GM21360 (cell line): Measurements from ENCODE around the gene CREB5.

Source experiments
- ATAC-seq: cut with Tn5 transposase; IDR thresholded peaks from one replicate; pipeline ENCODE4 v1.9.1; 2021; ENCODE audit warnings: mild to moderate bottlenecking, moderate library complexity; ENCODE audit not compliant: unreplicated experiment

CREB5 gene

GRCh38 chr7:28729281-28729680, 317.0 kb downstream of the CREB5 start:
- ATAC-seq: no peak

- no peak for ATAC-seq
Measured at GRCh38 chr7:28729727-28730126, 317.4 kb downstream of the CREB5 start.

GRCh38 chr7:28731092-28731658, 318.9 kb downstream of the CREB5 start:
- no peak for ATAC-seq

- ATAC-seq: no peak
Measured at GRCh38 chr7:28732071-28732869, 320.0 kb downstream of the CREB5 start.

GRCh38 chr7:28733035-28733434, 320.7 kb downstream of the CREB5 start:
- ATAC-seq: no peak

GRCh38 chr7:28738412-28738811, 326.1 kb downstream of the CREB5 start:
- no peak for ATAC-seq

- no peak for ATAC-seq
Measured at GRCh38 chr7:28739128-28739527, 326.8 kb downstream of the CREB5 start.

GRCh38 chr7:28739826-28740225, 327.5 kb downstream of the CREB5 start:
- no peak for ATAC-seq

GRCh38 chr7:28744951-28745350, 332.6 kb downstream of the CREB5 start:
- ATAC-seq: no peak

GRCh38 chr7:28745351-28745750, 333.0 kb downstream of the CREB5 start:
- no peak for ATAC-seq

- no peak for ATAC-seq
Measured at GRCh38 chr7:28747404-28747803, 335.1 kb downstream of the CREB5 start.

- no peak for ATAC-seq
Measured at GRCh38 chr7:28747854-28748253, 335.5 kb downstream of the CREB5 start.

GRCh38 chr7:28748346-28748745, 336.0 kb downstream of the CREB5 start:
- no peak for ATAC-seq

- ATAC-seq: peak; percentile 60
Measured at GRCh38 chr7:28748933-28749584, 336.7 kb downstream of the CREB5 start.

GRCh38 chr7:28749638-28750037, 337.3 kb downstream of the CREB5 start:
- ATAC-seq: no peak

- no peak for ATAC-seq
Measured at GRCh38 chr7:28750981-28751380, 338.7 kb downstream of the CREB5 start.

- ATAC-seq: no peak
Measured at GRCh38 chr7:28753613-28754012, 341.3 kb downstream of the CREB5 start.

- ATAC-seq: no peak
Measured at GRCh38 chr7:28754027-28754426, 341.7 kb downstream of the CREB5 start.

- ATAC-seq: no peak
Measured at GRCh38 chr7:28754447-28754846, 342.1 kb downstream of the CREB5 start.

GRCh38 chr7:28755255-28755654, 342.9 kb downstream of the CREB5 start:
- no peak for ATAC-seq

- ATAC-seq: no peak
Measured at GRCh38 chr7:28758186-28758585, 345.9 kb downstream of the CREB5 start.

GRCh38 chr7:28759475-28759971, 347.2 kb downstream of the CREB5 start:
- ATAC-seq: no peak
